Measurements from ENCODE around the gene COMMD8.
A peak's percentile ranks its signal among the peaks of the same experiment; 100 is the strongest.
"Not testable (repeated sequence)": the region's sequence is repeated elsewhere in the genome, so short reads cannot be mapped to it uniquely, and the experiment has no call there.

Gene COMMD8

GRCh38 chr4:47463235-47463956, at the start of gene COMMD8:
Gene COMMD8 (minus strand): TSS chr4:47463702. CDS start chr4:47463651, 51 bp downstream.
- DNase-seq (ENCODE audit: low spot score) = peak; percentile 91

GRCh38 chr4:47510506-47511143, 47.1 kb upstream of the COMMD8 start:
- no peak for DNase-seq (ENCODE audit: low spot score)

GRCh38 chr4:47505666-47506065, 42.2 kb upstream of the COMMD8 start:
- no peak for DNase-seq (ENCODE audit: low spot score)

- DNase-seq (ENCODE audit: low spot score) = no peak
Observed at GRCh38 chr4:47505147-47505546, 41.6 kb upstream of the COMMD8 start.

- DNase-seq (ENCODE audit: low spot score) = no peak
Observed at GRCh38 chr4:47500776-47501175, 37.3 kb upstream of the COMMD8 start.

- DNase-seq (ENCODE audit: low spot score) = no peak
Observed at GRCh38 chr4:47499700-47500099, 36.2 kb upstream of the COMMD8 start.

- DNase-seq (ENCODE audit: low spot score) = no peak
Observed at GRCh38 chr4:47498899-47499298, 35.4 kb upstream of the COMMD8 start.

- DNase-seq (ENCODE audit: low spot score) = no peak
Observed at GRCh38 chr4:47494124-47494430, 30.6 kb upstream of the COMMD8 start.

- DNase-seq (ENCODE audit: low spot score) = no peak
Observed at GRCh38 chr4:47493238-47494123, 30.0 kb upstream of the COMMD8 start.

- DNase-seq (ENCODE audit: low spot score) = no peak
Observed at GRCh38 chr4:47490550-47490949, 27.0 kb upstream of the COMMD8 start.

- no peak for DNase-seq (ENCODE audit: low spot score)
Observed at GRCh38 chr4:47488706-47489105, 25.2 kb upstream of the COMMD8 start.

- DNase-seq (ENCODE audit: low spot score) = not testable (repeated sequence)
Observed at GRCh38 chr4:47486727-47487126, 23.2 kb upstream of the COMMD8 start.

- no peak for DNase-seq (ENCODE audit: low spot score)
Observed at GRCh38 chr4:47486231-47486673, 22.8 kb upstream of the COMMD8 start.

- no peak for DNase-seq (ENCODE audit: low spot score)
Observed at GRCh38 chr4:47485768-47486167, 22.3 kb upstream of the COMMD8 start.

GRCh38 chr4:47485047-47485692, 21.7 kb upstream of the COMMD8 start, which contains the start of gene ATP10D:
Gene ATP10D (plus strand): TSS chr4:47485275. CDS start chr4:47512541, 27,266 bp downstream.
- DNase-seq (ENCODE audit: low spot score) = peak; percentile 72

GRCh38 chr4:47484168-47484567, 20.7 kb upstream of the COMMD8 start:
- DNase-seq (ENCODE audit: low spot score) = no peak

- no peak for DNase-seq (ENCODE audit: low spot score)
Observed at GRCh38 chr4:47483745-47484144, 20.2 kb upstream of the COMMD8 start.

GRCh38 chr4:47482326-47482725, 18.8 kb upstream of the COMMD8 start:
- peak; percentile 18 for DNase-seq (ENCODE audit: low spot score)

GRCh38 chr4:47478804-47479203, 15.3 kb upstream of the COMMD8 start:
- no peak for DNase-seq (ENCODE audit: low spot score)

GRCh38 chr4:47475411-47475810, 11.9 kb upstream of the COMMD8 start:
- no peak for DNase-seq (ENCODE audit: low spot score)

GRCh38 chr4:47474799-47475198, 11.3 kb upstream of the COMMD8 start:
- no peak for DNase-seq (ENCODE audit: low spot score)

- no peak for DNase-seq (ENCODE audit: low spot score)
Observed at GRCh38 chr4:47473141-47473750, 9.7 kb upstream of the COMMD8 start.

All from hepatic stellate cell (primary cell).